ENCODE results near the gene KYAT1.

DNA sequence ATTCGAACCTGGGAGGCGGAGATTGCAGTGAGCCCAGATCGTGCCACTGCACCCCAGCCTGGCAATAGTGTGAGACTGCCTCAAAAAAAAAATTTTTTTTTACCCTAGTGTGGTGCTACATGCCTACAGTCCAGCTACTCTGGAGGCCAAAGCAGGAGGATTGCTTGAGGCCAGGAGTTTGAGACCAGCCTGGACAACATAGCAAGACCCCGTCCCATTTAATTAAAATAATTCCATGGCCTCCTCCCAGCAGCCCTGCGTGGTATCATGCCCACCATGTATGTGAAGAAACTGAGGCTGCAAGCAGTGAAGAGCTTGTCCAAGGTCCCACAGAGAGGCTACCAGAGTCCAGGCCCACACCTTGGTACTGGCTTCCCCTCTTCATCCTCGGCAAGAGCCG, 19.6 kb upstream of the KYAT1 start:
- TF ChIP-seq, protein P1, sequence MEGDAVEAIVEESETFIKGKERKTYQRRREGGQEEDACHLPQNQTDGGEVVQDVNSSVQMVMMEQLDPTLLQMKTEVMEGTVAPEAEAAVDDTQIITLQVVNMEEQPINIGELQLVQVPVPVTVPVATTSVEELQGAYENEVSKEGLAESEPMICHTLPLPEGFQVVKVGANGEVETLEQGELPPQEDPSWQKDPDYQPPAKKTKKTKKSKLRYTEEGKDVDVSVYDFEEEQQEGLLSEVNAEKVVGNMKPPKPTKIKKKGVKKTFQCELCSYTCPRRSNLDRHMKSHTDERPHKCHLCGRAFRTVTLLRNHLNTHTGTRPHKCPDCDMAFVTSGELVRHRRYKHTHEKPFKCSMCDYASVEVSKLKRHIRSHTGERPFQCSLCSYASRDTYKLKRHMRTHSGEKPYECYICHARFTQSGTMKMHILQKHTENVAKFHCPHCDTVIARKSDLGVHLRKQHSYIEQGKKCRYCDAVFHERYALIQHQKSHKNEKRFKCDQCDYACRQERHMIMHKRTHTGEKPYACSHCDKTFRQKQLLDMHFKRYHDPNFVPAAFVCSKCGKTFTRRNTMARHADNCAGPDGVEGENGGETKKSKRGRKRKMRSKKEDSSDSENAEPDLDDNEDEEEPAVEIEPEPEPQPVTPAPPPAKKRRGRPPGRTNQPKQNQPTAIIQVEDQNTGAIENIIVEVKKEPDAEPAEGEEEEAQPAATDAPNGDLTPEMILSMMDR (IDR thresholded peaks at IDR 0.05; ENCODE audit: borderline replicate concordance, extremely low read depth, low read length, poor library complexity, severe bottlenecking), result no peak
- no peak for TF ChIP-seq EZH2 (IDR thresholded peaks at IDR 0.05; ENCODE audit: borderline replicate concordance, low read depth, low read length, severe bottlenecking)

Data from DND-41 (cell line).